HG03457 (cell line): ENCODE measurements around the gene SCAMP3.
"Not testable (repeated sequence)": the region's sequence is repeated elsewhere in the genome, so short reads cannot be mapped to it uniquely, and the experiment has no call there.

ENCODE experiments used
- ATAC-seq: cut with Tn5 transposase; IDR thresholded peaks from one replicate; pipeline ENCODE4 v1.9.1; 2021; ENCODE audit warnings: moderate number of reproducible peaks; ENCODE audit not compliant: unreplicated experiment

SCAMP3 gene

GRCh38 chr1:155232001-155232978, 29.9 kb downstream of the SCAMP3 start:
- ATAC-seq = not testable (repeated sequence)

GRCh38 chr1:155231302-155231701, 30.9 kb downstream of the SCAMP3 start:
- ATAC-seq = not testable (repeated sequence)

GRCh38 chr1:155228096-155228427, 34.1 kb downstream of the SCAMP3 start:
- ATAC-seq = no peak

- peak; percentile 80 for ATAC-seq
Observed at GRCh38 chr1:155227261-155228095, 34.7 kb downstream of the SCAMP3 start.

GRCh38 chr1:155226910-155227260, 35.3 kb downstream of the SCAMP3 start:
- no peak for ATAC-seq

- no peak for ATAC-seq
Observed at GRCh38 chr1:155226188-155226909, 35.8 kb downstream of the SCAMP3 start.

GRCh38 chr1:155225404-155225759, 36.8 kb downstream of the SCAMP3 start:
- ATAC-seq = not testable (repeated sequence)

GRCh38 chr1:155223047-155223446, 39.1 kb downstream of the SCAMP3 start:
- ATAC-seq = no peak

GRCh38 chr1:155220211-155220965, 41.8 kb downstream of the SCAMP3 start:
- not testable (repeated sequence) for ATAC-seq

GRCh38 chr1:155219592-155220031, 42.5 kb downstream of the SCAMP3 start:
- ATAC-seq = no peak

- ATAC-seq = no peak
Observed at GRCh38 chr1:155218854-155219591, 43.1 kb downstream of the SCAMP3 start.

GRCh38 chr1:155214702-155215101, 47.5 kb downstream of the SCAMP3 start:
- ATAC-seq = not testable (repeated sequence)

GRCh38 chr1:155212051-155212440, 50.1 kb downstream of the SCAMP3 start:
- not testable (repeated sequence) for ATAC-seq

- ATAC-seq = not testable (repeated sequence)
Observed at GRCh38 chr1:155211381-155212050, 50.6 kb downstream of the SCAMP3 start.

GRCh38 chr1:155210314-155211104, 51.7 kb downstream of the SCAMP3 start:
- ATAC-seq = no peak

GRCh38 chr1:155209312-155209721, 52.8 kb downstream of the SCAMP3 start:
- no peak for ATAC-seq

GRCh38 chr1:155208541-155209311, 53.4 kb downstream of the SCAMP3 start, which contains the start of gene MTX1:
Gene MTX1 (plus strand): TSS chr1:155208695. CDS start chr1:155208805, 110 bp downstream.
- ATAC-seq = peak; percentile 38
